Measurements from ENCODE around the gene STXBP6.

Gene STXBP6

DNA sequence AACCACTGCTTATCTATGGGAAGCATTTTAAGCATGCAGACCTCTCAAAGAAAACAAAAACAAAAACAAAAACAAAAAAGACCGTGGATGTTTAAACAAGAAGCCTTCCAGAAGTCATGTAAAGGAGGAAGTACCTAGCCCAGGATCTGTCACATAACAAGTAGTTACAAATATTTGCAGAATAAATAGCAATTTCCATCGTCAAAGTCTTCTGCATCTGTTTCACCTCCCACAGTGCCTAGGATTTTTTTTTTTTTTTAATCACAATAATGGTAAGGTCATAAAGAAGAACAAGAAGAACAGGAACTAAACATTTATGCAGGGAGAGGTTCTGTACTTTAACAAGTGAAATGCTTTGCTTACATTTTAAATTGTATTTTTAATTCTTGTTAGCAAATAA, 2.4 kb upstream of the STXBP6 start:
- no peak for DNase-seq (ENCODE audit: low spot score)

DNA sequence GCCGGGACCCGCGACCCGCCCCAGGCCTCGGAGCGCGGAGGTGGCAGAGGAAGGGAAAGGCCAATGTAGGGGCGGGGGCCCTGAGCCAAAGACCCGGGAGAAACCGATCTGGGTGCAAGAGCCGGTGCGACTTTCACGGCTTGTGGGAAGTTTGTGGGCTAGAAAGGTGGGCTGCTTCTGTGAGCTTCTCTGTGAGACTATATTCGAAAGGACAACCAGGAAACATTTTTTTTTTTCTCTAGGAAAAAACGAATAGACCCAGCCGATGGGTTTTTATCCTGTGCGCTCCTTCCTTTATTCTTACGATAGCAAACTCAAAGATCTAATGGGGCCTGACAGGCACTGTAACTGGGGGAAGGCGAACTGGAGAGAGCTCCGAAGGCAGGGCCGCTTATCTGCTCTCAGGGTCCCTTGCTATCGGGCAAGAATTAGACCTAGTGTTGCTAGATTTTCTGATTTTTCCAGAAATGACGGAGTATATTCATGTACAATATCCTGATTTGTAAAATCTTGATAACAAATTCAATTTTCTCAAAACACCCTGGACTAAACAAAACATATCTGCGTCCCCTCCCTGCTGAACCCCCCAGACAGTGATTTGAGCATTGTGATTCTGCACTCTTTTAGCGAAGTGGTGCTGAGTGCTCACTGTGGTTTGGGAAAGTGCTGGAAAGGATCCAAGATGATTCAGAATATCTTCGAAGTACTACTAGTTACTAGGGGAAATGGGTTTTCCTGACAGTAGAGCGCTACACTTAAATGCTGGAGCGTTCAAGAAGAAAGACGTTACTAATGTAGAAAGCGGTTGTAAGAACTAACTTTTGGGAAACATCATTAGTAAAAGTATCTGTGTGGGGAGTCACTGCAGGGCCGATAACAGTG, 563 bp upstream of the STXBP6 start:
- DNase-seq (ENCODE audit: low spot score): no peak

DNA sequence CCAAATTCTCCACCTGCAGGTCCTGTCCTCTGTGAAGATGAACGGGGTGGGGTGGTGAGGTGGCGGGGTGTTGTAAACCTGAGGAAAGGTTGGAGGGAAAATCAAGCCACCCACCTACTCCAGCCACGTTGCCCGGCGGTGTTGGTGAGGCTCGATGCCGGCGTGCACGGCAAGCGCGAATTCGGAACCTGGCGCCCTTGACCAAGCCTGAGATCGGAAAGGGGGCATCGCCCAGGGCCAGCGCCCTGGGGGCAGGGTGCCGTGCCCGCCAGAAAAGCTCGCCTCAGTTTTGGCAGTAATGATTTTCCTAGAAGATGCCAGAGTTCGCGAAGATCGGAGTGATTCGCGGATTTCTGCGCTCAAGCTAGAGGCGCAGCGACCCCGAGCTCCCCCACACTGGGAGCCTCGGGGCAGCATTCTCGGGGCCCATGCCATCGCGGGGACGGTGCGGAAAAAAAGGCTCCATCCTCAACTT, 817 bp downstream of the STXBP6 start:
- DNase-seq (ENCODE audit: low spot score): peak; percentile 10

DNA sequence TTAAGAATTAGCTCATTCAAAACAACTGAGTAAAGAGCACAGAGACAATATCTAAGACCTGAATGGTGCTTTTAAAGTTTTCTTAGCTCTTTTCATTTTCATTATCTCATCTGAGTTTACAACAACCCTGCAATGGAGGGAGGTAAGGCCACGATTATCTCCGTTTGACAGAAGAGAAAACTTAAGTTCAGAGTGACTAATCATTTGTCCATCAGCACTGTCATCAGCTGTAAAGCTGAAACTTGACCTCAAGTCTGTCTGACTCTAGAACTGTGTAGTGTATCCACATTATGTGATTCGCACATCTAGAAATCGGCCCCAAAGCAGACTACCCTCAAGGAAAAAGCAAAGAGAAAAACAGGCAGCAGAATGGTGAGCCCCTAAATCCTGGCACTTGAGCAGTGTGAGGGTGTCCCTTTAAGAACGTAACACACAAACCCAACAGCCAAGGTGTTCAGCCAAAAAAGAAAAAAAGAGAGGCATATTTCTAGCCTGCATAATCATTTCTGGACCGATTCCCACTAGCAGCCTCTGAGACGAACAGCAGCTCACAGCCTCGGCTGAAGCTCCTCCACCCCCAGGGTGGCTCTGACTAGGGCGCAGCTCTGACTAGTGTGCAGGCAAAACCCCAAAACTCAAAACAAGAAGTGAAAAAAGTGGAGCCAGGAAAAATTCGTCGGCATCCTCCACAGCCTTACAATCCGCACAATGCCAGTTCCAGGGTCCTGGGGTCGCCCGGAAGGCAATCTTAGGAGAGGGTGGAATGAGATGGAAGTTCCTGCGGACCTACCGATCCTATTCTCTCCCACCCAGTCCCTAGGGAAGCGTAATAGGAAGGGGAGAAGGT, 1.6 kb downstream of the STXBP6 start:
- no peak for DNase-seq (ENCODE audit: low spot score)

DNA sequence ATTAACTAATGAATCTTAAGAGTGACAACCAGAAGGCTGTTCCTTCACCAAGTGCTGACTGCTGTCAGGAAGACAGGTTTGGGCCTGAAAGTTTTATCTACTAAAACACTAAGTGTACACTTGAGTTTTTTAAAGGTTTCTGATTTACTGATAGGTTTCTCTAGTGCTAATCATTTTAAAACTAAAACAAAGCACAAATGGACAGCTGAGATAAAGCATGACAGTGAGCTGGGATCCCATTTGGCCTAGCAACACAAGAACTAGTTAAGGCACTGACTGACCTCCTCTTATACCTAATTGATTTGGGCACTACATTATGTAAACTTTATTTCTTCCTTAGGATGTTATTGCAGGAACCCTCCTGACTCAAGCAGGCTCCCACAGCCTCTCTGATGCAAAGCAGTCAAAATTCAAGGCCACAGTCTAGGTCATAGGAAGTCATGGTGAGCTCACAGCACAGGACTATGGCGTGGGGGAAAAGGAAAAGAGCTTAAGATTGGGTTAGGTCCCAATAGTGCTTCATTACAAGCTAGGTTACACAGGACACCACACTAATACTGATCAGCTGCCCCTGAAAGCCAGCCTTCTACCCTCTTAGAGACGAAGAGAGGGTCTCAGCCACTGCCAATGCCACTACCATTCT, 3.5 kb downstream of the STXBP6 start:
- DNase-seq (ENCODE audit: low spot score): no peak

DNA sequence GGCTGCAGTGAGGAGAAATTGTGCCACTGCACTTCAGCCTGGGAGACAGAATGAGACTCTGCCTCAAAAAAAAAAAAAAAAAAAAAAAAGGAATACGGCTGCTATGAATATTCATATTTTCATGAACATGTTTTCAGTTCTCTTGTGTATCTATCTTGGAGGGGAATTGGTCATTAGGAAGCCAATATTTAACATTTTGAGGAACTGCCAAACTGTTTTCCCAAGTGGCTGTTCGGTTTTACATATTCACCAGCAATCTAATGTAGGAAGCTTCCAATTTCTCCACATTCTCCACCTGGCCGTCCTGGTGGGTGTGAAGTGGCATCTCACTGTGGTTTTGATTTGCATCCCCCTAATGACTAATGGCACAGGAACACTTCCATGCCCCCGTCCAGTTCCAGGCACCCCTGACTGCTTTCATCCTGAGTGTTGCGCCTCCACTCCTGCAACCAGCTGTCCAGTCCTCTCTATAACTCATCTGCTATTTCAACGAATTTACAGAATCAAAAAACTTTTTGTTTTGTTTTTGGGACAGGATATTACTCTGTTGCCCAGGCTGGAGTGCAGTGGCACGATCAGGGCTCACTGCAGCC, 5.7 kb downstream of the STXBP6 start:
- no peak for DNase-seq (ENCODE audit: low spot score)

DNA sequence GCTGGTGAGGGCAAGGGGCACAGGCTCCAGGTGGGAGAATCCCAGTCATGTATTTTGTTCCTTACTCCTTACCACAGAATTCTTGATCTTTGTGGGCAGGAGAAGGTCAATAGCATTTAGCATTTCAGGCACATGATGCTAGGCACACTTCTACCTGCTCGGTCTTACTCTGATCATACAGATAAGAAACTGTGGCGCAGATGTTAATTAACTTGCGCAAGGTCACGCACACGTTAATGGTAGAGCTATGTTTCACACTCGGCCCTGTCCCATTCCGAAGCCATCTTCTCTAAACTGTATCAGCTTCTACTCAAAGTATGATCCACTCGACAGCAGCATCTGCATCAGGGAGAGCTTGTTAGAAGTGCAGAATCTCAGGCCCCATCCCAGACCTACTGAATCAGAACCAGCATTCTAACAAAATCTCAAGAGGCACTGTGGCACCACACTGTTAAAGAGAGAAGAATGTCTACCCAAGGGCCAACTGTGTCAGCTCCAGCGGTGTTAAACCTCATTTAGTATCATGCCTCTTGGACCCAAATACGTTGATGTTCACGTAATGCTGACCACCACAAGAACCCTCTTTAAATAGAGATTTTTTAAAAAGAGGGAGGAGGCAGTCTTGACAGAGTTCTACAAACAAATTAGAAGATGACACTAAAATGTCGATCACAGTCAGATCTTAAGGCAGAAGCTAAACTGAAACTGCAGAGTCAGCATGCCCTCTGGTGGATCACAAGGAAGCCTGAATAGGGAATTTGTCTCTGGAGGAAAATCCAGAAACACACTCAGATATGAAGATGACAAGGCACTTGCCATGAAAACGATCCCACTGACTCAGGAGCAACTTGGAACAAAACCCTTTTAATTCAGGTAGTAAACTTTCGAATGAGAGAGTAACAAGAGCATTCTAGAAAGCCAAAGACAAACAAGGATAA, 7.3 kb downstream of the STXBP6 start:
- DNase-seq (ENCODE audit: low spot score): no peak

DNA sequence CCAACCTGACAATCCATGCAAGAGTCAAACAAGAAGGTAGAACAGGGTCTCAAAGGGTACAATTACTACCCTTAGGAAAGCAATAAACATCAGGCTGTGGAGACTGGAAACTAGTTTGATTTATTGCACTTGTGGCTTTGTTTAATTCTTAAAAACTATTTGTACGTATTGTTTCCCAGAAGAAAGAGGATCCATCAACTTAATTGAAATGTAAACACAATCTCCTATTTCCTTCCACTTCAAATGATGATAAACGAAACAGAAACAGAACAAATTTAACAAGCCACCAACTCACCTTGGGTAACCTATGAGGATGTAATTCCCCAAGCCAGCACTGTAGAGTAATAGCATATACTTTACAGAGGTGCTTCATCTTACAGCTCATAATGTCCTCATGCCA, 8.0 kb downstream of the STXBP6 start:
- no peak for DNase-seq (ENCODE audit: low spot score)

DNA sequence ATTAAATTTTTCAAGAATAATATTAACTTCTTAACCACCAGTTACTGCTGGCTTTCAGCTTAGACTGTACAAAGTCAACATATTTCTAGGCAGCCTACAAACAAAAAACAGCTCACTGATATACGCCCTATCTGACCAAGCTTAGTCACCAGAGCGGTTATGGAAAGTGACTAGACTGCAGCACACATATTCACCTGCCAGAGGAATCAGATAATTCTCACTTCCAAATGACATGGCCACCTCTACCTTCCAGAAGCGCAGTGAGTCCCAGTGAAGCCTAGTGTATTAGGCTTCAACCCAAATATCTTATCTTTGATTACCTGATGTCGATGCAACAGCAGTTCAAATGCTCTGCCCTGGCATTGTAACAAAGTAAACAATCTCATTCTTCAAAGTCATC, 8.5 kb downstream of the STXBP6 start:
- DNase-seq (ENCODE audit: low spot score): no peak

DNA sequence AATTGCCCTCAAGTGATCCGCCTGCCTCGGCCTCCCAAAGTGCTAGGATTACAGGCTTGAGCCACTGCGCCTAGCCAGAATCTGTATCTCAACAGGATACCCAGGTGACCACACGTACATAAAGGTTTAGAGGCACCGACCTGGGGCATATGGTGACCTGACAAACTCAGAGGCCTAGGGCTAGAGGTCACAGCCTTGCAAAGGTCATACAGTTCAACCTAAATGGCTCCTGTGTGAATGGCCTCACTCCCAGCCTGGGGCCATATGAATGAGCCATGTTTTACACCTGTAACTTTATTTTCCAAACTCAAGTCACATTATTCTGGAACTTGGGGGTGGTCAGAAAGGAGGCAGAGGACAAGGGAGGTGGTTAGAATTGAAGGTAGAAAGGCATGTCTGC, 10.0 kb downstream of the STXBP6 start:
- DNase-seq (ENCODE audit: low spot score): no peak

DNA sequence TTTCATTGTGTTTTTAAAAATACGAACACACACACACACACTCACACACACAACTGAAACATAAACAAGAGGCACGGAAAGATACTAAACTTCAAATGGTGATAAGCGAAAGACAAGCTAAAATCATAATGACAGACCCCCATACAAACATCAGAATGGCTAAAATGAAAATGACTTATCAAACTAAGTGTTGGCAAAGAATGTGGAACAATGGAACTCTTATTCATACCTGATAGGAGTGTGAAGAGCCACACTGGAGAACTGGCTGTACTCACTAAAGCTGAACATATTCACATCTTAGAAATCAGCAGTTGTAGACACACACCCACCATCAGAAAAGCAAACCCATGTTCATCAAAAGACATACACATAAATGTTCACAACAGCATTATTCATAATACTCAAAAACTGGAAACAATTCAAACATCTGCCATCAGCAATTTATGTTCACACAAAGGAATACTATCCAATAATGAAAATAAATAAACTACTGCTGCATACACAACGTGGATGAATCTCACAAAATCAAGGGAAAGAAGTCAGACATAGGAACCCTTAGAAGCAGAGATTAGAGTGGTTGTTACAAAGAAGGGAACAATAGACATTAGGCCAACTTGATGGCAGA, 11.8 kb downstream of the STXBP6 start:
- no peak for DNase-seq (ENCODE audit: low spot score)

DNA sequence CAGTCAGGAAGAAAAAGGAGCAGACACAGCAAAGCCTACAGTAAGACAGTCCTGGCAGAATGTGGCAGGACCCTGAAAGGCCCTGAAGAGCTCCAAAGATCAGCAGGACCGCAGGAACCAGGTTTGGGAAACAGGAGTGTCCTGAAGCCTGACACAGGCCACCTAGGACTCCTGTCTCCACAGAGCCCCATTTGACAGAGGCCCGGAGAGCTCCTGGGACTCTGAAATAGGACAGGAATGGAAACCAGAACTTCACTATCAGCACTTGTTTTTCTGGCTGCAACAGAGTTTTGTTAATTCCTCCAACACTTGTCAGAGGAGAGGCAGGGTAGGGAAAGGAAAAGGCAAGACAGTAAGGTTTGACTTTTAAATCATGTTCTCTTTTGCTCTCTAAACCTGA, 12.9 kb downstream of the STXBP6 start:
- no peak for DNase-seq (ENCODE audit: low spot score)

DNA sequence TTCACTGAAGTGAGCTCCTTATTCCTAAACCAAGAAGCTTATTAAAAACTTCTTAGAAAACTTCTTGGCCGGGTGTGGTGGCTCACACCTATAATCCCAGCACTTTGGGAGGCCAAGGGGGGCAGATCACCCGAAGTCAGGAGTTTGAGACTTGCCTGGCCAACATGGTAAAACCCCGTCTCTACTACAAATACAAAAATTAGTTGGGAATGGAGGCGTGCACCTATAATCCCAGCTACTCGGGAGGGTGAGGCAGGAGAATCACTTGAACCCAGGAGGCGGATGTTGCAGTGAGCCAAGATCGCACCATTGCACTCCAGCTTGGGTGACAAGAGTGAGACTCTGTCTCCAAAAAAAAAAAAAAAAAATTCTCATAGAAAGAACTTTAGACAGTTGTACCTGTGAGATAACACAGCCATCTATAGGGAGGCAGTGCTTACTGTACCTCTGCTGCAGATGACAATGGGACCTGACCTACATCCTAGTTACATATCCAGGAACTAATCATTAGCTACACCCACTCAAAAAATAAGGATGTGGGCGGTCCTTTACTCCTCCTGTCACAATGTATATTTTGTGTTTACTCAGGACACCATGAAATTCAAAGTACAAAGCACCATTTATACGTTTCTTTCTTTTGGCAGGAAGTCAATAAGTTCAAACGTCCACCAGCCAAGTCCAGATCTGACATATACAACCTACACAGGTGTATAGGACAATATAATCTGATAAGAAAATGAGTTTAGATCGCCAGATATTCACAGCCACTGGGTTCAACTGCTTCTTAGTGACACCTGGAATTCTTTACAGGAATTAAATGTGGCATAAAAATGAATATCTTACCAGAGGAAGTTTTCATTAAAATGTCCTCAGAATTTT, 14.9 kb downstream of the STXBP6 start:
- DNase-seq (ENCODE audit: low spot score): no peak

DNA sequence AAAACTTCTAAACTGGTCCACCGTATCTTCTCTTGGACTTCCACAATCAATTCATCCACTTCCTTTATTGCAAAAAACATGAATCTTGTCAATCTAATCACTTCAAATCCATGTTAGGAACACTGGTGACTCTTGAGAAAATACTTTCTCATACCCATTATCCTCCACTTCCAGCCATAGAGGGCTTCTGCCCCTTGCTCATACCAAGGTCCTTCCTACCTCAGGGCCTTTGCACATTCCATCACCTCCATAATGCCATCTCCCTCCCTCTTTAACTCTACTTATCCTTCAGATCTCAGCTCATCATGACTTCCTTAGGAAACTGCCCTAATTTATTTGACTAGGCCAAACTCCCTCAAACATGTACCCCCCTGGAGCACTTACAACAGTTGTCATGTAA, 16.6 kb downstream of the STXBP6 start:
- DNase-seq (ENCODE audit: low spot score): no peak

DNA sequence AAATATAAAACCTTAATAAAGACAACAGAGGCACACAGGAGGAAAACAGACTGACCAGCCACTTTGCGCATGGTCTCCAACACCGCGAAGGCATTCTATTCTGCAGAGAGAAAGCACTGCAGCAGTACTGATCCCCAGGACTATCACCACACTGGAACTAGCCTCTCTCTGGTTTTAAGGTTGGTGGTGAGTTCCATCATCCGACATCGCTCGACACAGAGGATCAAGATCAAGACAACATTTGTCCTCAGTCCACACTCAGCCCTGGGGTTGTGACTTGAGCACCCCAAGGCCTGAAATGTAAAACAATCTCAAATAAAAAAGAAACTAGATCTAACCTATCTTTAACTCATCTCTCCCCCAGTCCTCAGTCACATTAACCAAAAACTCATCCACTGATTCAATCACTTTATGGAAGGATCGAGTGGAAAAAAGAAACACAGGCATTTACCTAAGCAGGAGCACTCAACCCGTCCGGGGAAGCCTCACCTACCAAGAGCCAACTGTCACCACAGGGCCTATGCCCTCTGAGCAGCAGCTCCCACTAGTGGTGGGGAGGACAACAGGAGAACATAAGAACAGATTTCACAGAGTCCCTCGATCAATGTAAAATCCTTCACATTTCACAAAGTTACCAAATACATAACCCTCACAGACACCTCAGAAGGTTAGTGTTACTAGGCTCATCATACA, 17.7 kb downstream of the STXBP6 start:
- DNase-seq (ENCODE audit: low spot score): no peak

DNA sequence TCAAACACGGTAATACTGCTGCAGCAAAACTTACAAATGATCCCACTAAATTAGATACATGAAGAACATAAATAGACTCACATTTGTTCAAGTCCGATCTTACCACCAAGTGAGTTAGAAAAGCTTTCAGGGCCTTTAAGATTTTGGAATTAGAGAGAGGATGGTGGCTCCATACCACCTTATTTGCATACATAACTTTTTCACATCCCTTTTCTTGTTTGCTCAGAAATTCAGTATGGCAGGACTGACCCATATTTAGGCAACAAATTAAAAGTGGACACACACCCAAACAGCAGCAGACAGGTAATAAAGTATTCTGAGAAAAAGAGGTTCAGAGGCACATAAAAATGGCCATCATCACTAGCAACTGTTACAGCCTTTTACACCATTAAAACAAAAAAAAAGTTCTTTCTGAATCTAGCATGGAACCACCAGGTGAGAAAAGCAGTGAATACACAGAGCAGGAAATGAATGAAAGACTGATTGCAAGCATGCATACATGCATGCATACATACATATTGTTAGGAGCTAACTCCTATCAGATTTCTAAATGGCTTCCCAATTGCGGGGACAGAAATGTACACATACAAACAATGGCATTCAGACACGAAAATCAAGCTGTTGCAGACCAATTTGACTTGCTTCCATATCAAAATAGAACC, 23.3 kb downstream of the STXBP6 start:
- DNase-seq (ENCODE audit: low spot score): no peak

DNA sequence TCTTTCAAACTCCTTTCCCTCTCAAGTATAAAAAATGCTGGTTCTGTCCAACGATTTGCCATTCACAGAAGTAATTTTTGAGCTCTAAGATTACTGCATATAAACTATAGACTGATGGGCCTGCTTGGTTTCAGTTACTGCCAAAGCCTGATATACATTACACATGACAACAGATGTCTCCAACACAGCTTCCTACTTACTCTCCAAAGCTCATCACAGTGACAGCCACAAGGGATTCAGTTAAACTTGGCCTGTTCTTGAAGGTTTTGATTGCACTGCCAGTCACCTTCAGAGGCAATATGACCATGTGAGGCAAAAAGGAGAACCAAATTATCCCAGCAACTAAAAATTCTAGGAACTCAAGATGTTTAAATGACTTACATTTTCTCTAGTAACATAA, 30.1 kb downstream of the STXBP6 start:
- no peak for DNase-seq (ENCODE audit: low spot score)

DNA sequence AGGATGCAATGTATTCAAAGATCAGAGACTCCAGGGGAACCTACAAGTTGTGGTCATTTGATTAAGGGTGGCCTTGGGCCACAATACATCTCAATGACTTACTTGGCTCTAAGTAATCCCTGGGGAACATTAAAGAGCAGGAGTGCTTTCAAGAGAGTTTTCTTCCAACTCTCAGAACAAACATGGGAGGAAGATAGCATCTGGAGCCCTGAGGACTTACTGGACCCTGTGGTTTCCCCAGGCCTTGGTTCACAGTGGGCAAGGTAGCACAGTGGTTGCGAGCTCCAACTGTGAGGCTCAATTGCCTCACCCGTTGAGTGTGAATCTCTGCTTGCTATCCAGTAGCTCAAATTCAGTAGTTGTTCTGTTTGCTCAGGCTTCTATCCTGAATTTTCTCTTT, 32.4 kb downstream of the STXBP6 start:
- no peak for DNase-seq (ENCODE audit: low spot score)

Measured in germinal center (tissue), 1 donor.